ENCODE results near the gene DHFR. TPM values are rescaled to one million over a fixed set of nuclear protein-coding genes. Genes with fewer than 3 reads are reported as not detected.
A peak's percentile ranks its signal among the peaks of the same experiment; 100 is the strongest.
"Not testable (repeated sequence)": the region's sequence is repeated elsewhere in the genome, so short reads cannot be mapped to it uniquely, and the experiment has no call there.

The DHFR gene
- total RNA-seq = 19.7 TPM

- peak; percentile 87 for DNase-seq (ENCODE audit: low spot score)
Observed at GRCh38 chr5:80654391-80655230, at the start of gene DHFR, which contains the start of gene MSH3. TSS of gene DHFR (minus strand) at chr5:80654983. CDS start at chr5:80654489, 494 bp downstream. TSS of gene MSH3 (plus strand) at chr5:80654652. CDS start at chr5:80654728, 76 bp downstream.

GRCh38 chr5:80704221-80704620 is 49.4 kb upstream of the DHFR start:
- no peak for DNase-seq (ENCODE audit: low spot score)

GRCh38 chr5:80703747-80704146 is 49.0 kb upstream of the DHFR start:
- no peak for DNase-seq (ENCODE audit: low spot score)

GRCh38 chr5:80703291-80703690 is 48.5 kb upstream of the DHFR start:
- DNase-seq (ENCODE audit: low spot score) = no peak

- no peak for DNase-seq (ENCODE audit: low spot score)
Observed at GRCh38 chr5:80701597-80701996, 46.8 kb upstream of the DHFR start.

- DNase-seq (ENCODE audit: low spot score) = no peak
Observed at GRCh38 chr5:80698369-80698768, 43.6 kb upstream of the DHFR start.

- no peak for DNase-seq (ENCODE audit: low spot score)
Observed at GRCh38 chr5:80697100-80697499, 42.3 kb upstream of the DHFR start.

GRCh38 chr5:80696450-80696849 is 41.7 kb upstream of the DHFR start:
- DNase-seq (ENCODE audit: low spot score) = no peak

- DNase-seq (ENCODE audit: low spot score) = no peak
Observed at GRCh38 chr5:80695666-80696065, 40.9 kb upstream of the DHFR start.

- no peak for DNase-seq (ENCODE audit: low spot score)
Observed at GRCh38 chr5:80689627-80690026, 34.8 kb upstream of the DHFR start.

GRCh38 chr5:80688648-80689420 is 34.1 kb upstream of the DHFR start:
- no peak for DNase-seq (ENCODE audit: low spot score)

GRCh38 chr5:80686757-80687156 is 32.0 kb upstream of the DHFR start:
- no peak for DNase-seq (ENCODE audit: low spot score)

GRCh38 chr5:80676706-80677105 is 21.9 kb upstream of the DHFR start:
- DNase-seq (ENCODE audit: low spot score) = no peak

GRCh38 chr5:80672140-80672736 is 17.5 kb upstream of the DHFR start:
- peak; percentile 75 for DNase-seq (ENCODE audit: low spot score)

GRCh38 chr5:80668016-80668969 is 13.5 kb upstream of the DHFR start:
- DNase-seq (ENCODE audit: low spot score) = peak; percentile 28

- DNase-seq (ENCODE audit: low spot score) = no peak
Observed at GRCh38 chr5:80667384-80667783, 12.6 kb upstream of the DHFR start.

GRCh38 chr5:80665057-80665456 is 10.3 kb upstream of the DHFR start:
- no peak for DNase-seq (ENCODE audit: low spot score)

- DNase-seq (ENCODE audit: low spot score) = no peak
Observed at GRCh38 chr5:80662108-80662507, 7.3 kb upstream of the DHFR start.

- not testable (repeated sequence) for DNase-seq (ENCODE audit: low spot score)
Observed at GRCh38 chr5:80660661-80661060, 5.9 kb upstream of the DHFR start.

GRCh38 chr5:80659106-80659505 is 4.3 kb upstream of the DHFR start:
- no peak for DNase-seq (ENCODE audit: low spot score)

- no peak for DNase-seq (ENCODE audit: low spot score)
Observed at GRCh38 chr5:80656425-80656824, 1.6 kb upstream of the DHFR start.
